ENCODE measurements around the gene CRISPLD2.

Gene CRISPLD2

DNA sequence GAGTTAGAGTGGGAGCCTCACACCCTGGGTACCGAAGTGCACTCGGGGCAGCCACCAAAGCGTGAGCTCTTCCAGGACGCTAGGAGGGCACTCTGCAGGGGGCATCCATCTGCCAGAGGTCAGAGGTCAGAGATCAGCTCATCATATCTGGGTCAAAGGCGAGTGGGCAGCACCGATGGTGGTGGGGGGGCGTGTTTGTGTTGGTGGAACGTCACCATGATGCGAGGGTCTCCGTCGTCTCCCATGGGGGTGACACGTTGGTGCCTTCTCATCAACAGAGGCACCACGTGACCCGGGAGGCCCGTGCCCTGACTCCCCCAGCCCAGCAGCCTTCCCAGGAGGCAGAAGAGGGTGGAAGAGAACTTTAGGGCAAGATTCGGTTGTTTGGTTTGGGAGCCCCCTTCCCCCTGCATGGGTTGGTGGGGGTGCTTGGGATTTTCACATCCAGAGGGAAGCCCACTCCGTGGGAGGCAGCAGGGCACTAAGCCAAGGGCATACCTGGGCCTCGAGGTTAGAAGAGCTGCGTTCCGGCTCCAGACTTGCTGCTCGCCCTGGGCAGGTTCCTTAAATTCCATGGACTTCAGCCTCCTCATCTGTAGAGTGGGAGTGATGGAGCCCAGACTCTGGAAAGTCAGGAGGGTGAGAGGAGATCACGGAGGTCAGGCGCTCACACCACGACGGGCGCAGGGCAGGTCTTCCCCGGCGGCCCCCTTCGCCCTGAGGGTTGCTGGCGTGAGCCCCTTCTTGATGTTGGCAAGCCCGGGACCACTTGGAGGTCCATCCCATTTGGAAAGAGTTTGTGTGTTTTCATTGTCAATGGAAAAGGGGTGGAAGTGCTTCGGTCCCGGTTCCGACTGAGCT lies 14.0 kb downstream of the CRISPLD2 start:
- Histone ChIP-seq H3K9me3 (ENCODE audit: control insufficient read depth, low read length) (no peaks in the 10 kb centered on the region), H3K9ac (ENCODE audit: low read length) (peak overlapping the region; percentile 77), H3K4me3 (ENCODE audit: low read length) (no peak overlapping the region), H3K4me1 (ENCODE audit: control insufficient read depth, insufficient read depth, low read length) (peaks cover 63% of the 10 kb centered on the region), H3K27me3 (replicated peaks; ENCODE audit: control insufficient read depth, insufficient read depth, low read length) (no peaks in the 10 kb centered on the region), H3K36me3 (ENCODE audit: control insufficient read depth, insufficient read depth, low read length, severe bottlenecking) (peaks cover 4% of the 10 kb centered on the region)
- DNase-seq (ENCODE audit: low read depth): no peak

DNA sequence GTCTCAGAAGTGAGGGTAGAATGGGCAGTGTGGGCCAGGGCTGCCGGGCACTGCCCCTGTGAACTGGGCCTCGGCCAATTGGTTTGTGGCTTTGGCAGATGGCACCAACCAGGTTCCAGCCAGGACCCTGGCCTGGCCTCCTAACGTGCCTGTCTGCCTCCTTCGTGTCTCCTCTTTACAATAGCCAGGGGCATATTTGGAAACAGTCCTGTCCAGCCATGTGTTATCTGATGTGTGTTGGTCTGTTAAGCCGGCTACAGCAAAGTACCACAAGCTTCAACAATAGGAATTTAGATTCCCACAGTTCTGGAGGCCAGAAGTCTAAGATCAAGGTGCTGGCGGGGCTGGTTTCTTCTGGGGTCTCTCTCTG lies 14.6 kb downstream of the CRISPLD2 start:
- peaks cover 5% of the 10 kb centered on the region for H3K36me3 ChIP-seq (ENCODE audit: control insufficient read depth, insufficient read depth, low read length, severe bottlenecking)
- H3K9ac ChIP-seq (ENCODE audit: low read length): no peak overlapping the region
- H3K27me3 ChIP-seq (replicated peaks; ENCODE audit: control insufficient read depth, insufficient read depth, low read length): no peaks in the 10 kb centered on the region
- peak; percentile 85 for DNase-seq (ENCODE audit: low read depth)
- H3K4me1 ChIP-seq (ENCODE audit: control insufficient read depth, insufficient read depth, low read length): peaks cover 60% of the 10 kb centered on the region
- no peak overlapping the region for H3K4me3 ChIP-seq (ENCODE audit: low read length)
- no peaks in the 10 kb centered on the region for H3K9me3 ChIP-seq (ENCODE audit: control insufficient read depth, low read length)

DNA sequence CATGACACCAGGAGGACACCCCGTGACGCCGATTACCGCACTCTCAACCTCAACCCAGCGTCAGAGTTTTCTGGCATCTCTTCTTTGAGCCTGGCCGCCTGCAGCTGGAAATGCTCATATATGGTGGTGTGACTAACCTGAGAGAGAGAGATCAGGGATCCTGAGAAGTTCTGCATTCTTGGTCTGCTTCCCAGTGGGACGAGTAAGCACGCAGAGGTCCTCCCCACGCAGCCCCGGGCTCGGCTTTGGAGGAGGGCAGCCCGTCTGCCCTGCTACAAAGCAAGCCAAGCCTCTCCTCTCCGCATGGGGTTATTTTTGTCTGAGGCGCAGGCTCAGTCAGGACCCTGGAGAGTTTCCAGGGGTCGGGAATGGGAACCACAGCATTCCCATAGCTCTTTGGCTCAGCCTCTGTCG lies 16.5 kb downstream of the CRISPLD2 start:
- peaks cover 19% of the 10 kb centered on the region for H3K36me3 ChIP-seq (ENCODE audit: control insufficient read depth, insufficient read depth, low read length, severe bottlenecking)
- H3K9me3 ChIP-seq (ENCODE audit: control insufficient read depth, low read length): no peaks in the 10 kb centered on the region
- peak; percentile 98 for DNase-seq (ENCODE audit: low read depth)
- H3K27me3 ChIP-seq (replicated peaks; ENCODE audit: control insufficient read depth, insufficient read depth, low read length): no peaks in the 10 kb centered on the region
- peak overlapping the region; percentile 33 for H3K9ac ChIP-seq (ENCODE audit: low read length)
- H3K4me1 ChIP-seq (ENCODE audit: control insufficient read depth, insufficient read depth, low read length): peaks cover 54% of the 10 kb centered on the region
- H3K4me3 ChIP-seq (ENCODE audit: low read length): no peak overlapping the region

DNA sequence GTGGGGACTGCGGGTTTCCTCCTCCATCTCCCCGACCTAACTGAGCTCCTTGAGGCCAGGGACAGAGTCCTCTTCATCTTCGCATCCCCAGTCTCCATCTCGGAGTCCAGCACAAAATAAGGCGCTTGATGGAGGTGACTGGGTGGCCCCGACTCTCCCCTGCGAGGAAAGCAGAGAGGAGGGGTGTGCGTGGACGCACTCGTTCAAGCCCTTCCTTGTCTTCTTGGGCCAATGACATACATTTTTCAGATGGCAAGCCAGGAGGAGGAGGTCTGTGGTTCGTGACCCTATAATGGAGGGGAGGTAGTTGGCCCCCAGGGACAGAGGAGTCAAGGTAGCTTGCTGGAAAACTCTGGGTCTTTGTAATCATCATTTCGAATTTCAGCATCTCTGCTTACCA lies 17.2 kb downstream of the CRISPLD2 start:
- Histone ChIP-seq H3K9ac (ENCODE audit: low read length) (peak overlapping the region; percentile 4), H3K4me3 (ENCODE audit: low read length) (no peak overlapping the region), H3K9me3 (ENCODE audit: control insufficient read depth, low read length) (no peaks in the 10 kb centered on the region), H3K36me3 (ENCODE audit: control insufficient read depth, insufficient read depth, low read length, severe bottlenecking) (peaks cover 19% of the 10 kb centered on the region), H3K4me1 (ENCODE audit: control insufficient read depth, insufficient read depth, low read length) (peaks cover 48% of the 10 kb centered on the region), H3K27me3 (replicated peaks; ENCODE audit: control insufficient read depth, insufficient read depth, low read length) (no peaks in the 10 kb centered on the region)
- DNase-seq (ENCODE audit: low read depth): no peak

DNA sequence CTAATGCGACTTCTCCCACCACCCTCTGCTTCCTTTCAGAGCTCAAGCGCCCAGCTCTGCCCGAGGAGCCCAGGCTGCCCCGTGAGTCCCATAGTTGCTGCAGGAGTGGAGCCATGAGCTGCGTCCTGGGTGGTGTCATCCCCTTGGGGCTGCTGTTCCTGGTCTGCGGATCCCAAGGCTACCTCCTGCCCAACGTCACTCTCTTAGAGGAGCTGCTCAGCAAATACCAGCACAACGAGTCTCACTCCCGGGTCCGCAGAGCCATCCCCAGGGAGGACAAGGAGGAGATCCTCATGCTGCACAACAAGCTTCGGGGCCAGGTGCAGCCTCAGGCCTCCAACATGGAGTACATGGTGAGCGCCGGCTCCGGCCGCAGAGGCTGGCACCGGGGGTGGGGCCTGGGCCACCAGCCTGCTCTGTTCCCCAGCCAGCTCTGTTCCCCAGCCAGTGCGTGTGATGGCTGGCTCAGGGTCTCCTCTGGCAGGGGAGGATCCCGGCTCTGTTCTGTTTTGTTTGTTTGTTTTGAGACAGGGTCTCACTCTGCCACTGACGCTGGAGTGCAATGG lies 18.7 kb downstream of the CRISPLD2 start:
- H3K9ac ChIP-seq (ENCODE audit: low read length): no peak overlapping the region
- peaks cover 36% of the 10 kb centered on the region for H3K4me1 ChIP-seq (ENCODE audit: control insufficient read depth, insufficient read depth, low read length)
- H3K36me3 ChIP-seq (ENCODE audit: control insufficient read depth, insufficient read depth, low read length, severe bottlenecking): peaks cover 19% of the 10 kb centered on the region
- DNase-seq (ENCODE audit: low read depth): no peak
- no peaks in the 10 kb centered on the region for H3K27me3 ChIP-seq (replicated peaks; ENCODE audit: control insufficient read depth, insufficient read depth, low read length)
- no peaks in the 10 kb centered on the region for H3K9me3 ChIP-seq (ENCODE audit: control insufficient read depth, low read length)
- H3K4me3 ChIP-seq (ENCODE audit: low read length): no peak overlapping the region

DNA sequence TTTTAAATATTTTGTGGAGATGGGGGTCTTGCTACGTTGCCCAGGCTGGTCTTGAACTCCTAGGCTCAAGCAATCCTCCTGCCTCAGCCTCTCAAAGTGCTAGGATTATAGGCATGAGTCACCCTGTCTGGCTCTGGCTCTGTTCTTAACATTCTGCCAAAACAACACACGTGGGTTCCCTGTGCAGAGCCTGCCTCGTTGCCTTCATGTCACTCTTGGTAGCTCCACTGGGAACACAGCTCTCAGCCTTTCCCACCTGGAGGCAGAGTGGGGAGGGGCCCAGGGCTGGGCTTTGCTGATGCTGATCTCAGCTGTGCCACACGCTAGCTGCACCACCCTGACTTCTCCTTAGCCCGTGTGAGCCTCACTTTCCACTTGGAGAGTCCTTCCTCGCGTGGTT lies 19.3 kb downstream of the CRISPLD2 start:
- Histone ChIP-seq H3K9ac (ENCODE audit: low read length) (no peak overlapping the region), H3K27me3 (replicated peaks; ENCODE audit: control insufficient read depth, insufficient read depth, low read length) (no peaks in the 10 kb centered on the region), H3K36me3 (ENCODE audit: control insufficient read depth, insufficient read depth, low read length, severe bottlenecking) (peaks cover 19% of the 10 kb centered on the region), H3K4me1 (ENCODE audit: control insufficient read depth, insufficient read depth, low read length) (peaks cover 38% of the 10 kb centered on the region), H3K4me3 (ENCODE audit: low read length) (no peak overlapping the region), H3K9me3 (ENCODE audit: control insufficient read depth, low read length) (no peaks in the 10 kb centered on the region)
- no peak for DNase-seq (ENCODE audit: low read depth)

DNA sequence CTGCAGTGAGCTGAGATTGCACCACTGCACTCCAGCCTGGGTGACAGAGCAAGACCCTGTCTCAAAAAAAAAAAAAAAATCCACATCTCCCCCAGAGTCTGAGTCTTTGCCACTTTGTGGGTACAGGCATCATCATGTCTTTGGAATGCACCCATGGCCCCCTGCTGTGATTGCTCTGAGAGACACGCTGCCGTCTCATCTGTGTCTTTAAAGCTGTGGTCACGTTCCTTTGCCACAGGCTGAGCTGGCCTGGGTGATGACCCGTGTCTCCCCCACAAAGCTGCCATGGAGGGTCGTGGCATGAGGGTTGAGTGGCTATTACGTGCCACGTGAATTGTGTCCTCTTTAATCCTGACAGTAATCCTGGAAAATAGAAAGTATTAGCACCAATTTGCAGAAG lies 20.2 kb downstream of the CRISPLD2 start:
- Histone ChIP-seq H3K27me3 (replicated peaks; ENCODE audit: control insufficient read depth, insufficient read depth, low read length) (no peaks in the 10 kb centered on the region), H3K9me3 (ENCODE audit: control insufficient read depth, low read length) (no peaks in the 10 kb centered on the region), H3K36me3 (ENCODE audit: control insufficient read depth, insufficient read depth, low read length, severe bottlenecking) (peaks cover 24% of the 10 kb centered on the region), H3K4me3 (ENCODE audit: low read length) (no peak overlapping the region), H3K9ac (ENCODE audit: low read length) (no peak overlapping the region), H3K4me1 (ENCODE audit: control insufficient read depth, insufficient read depth, low read length) (peaks cover 38% of the 10 kb centered on the region)
- DNase-seq (ENCODE audit: low read depth): peak; percentile 53

DNA sequence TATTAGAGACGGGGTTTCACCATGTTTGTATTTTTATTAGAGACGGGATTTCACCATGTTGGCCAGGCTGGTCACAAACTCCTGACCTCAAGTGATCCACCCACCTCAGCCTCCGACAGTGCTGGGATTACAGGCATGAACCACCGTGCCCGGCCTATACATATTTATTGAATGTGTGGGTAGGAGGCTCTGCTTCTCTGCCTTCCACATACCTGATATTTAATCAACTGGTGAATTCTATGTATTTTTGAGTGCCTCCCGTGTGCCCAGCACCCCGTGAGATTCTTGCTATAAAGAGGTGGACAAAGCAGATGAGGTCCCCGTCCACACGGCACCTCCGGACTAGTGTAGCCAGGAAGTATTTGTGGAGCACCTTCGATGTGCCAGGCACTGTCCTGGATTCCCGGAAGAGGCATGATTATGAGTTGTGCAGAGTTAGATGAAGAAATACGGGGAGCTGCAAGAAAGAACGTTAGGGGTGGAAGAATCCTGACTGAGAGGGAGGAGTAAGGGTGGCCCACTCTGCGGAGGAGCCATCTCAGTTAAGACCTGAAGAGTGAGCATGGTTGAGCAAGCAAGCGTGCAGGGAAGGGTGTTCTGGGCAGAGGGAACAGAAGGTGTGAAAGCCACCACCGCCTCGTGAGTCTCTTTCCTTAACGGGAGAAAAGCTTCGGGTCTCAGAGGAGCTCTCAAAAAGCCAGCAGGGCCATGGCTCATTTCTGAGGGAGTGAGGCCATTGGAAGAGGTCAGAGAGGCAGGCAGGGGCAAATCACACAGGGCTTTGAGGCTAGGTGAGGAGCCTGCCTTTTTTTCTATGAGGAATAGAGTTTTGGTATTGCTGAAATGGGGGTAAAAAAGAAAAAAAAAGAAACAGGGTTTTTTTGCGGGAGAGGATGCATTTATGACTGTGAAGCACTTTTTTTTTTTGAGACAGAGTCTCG lies 21.2 kb downstream of the CRISPLD2 start:
- H3K9ac ChIP-seq (ENCODE audit: low read length): no peak overlapping the region
- DNase-seq (ENCODE audit: low read depth): no peak
- H3K4me1 ChIP-seq (ENCODE audit: control insufficient read depth, insufficient read depth, low read length): peaks cover 32% of the 10 kb centered on the region
- no peaks in the 10 kb centered on the region for H3K9me3 ChIP-seq (ENCODE audit: control insufficient read depth, low read length)
- no peak overlapping the region for H3K4me3 ChIP-seq (ENCODE audit: low read length)
- peaks cover 30% of the 10 kb centered on the region for H3K36me3 ChIP-seq (ENCODE audit: control insufficient read depth, insufficient read depth, low read length, severe bottlenecking)
- H3K27me3 ChIP-seq (replicated peaks; ENCODE audit: control insufficient read depth, insufficient read depth, low read length): no peaks in the 10 kb centered on the region

DNA sequence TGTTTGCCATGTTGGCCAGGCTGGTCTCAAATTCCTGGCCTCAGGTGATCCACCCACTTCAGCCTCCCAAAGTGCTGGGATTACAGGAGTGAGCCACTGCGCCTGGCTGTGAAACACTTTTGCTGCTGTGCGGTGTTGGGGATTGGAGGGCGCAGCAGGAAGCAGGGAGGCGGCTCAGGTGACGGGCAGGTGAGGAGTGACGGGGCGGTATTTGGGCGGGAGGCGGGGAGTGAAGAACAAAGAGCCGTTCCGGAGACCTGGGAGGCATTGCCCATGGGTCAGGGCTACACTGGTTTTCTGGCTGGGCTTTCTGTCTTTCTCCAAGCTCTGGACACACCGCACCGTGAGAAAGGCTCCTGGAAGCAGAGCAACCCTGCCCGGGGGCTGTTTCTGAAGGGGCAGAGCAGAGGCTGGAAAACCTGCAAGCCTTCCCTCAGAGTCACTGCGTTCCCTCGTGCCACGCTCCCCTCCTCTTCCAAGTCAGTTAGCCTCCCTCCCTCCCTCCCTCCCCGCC lies 22.1 kb downstream of the CRISPLD2 start:
- Histone ChIP-seq H3K36me3 (ENCODE audit: control insufficient read depth, insufficient read depth, low read length, severe bottlenecking) (peaks cover 34% of the 10 kb centered on the region), H3K9me3 (ENCODE audit: control insufficient read depth, low read length) (no peaks in the 10 kb centered on the region), H3K9ac (ENCODE audit: low read length) (no peak overlapping the region), H3K27me3 (replicated peaks; ENCODE audit: control insufficient read depth, insufficient read depth, low read length) (no peaks in the 10 kb centered on the region), H3K4me1 (ENCODE audit: control insufficient read depth, insufficient read depth, low read length) (peaks cover 23% of the 10 kb centered on the region), H3K4me3 (ENCODE audit: low read length) (no peak overlapping the region)
- DNase-seq (ENCODE audit: low read depth): no peak

DNA sequence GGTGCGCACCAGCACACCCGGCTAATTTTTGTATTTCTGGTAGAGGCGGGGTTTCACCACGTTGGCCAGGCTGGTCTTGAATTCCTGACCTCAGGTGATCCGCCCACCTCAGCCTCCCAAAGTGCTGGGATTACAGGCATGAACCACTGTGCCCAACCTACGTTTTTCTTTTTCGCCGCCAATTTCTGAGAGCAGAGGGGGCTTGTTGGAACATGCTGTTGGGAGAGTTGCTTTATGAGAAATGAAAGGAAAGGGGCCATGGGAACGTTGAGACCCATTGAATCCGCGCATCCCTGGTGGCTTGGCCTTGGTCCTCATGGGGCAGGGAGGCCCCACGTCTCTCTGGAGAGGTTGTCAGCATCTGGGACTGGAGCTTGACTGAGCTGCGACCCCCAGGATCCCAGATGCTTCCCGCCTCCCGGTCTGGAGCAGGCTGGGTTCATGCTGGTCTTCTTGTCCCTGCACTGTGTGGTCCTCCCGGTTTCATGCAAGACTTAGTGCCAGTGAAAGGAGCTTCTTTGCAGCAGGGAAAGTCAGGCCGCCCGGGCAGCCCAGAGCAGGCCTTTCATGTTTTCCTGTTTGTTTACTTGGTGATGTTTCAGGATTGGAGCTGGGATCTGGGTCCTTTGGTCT lies 22.8 kb downstream of the CRISPLD2 start:
- Histone ChIP-seq H3K9ac (ENCODE audit: low read length) (no peak overlapping the region), H3K4me3 (ENCODE audit: low read length) (no peak overlapping the region), H3K36me3 (ENCODE audit: control insufficient read depth, insufficient read depth, low read length, severe bottlenecking) (peaks cover 37% of the 10 kb centered on the region), H3K4me1 (ENCODE audit: control insufficient read depth, insufficient read depth, low read length) (peaks cover 23% of the 10 kb centered on the region), H3K9me3 (ENCODE audit: control insufficient read depth, low read length) (no peaks in the 10 kb centered on the region), H3K27me3 (replicated peaks; ENCODE audit: control insufficient read depth, insufficient read depth, low read length) (no peaks in the 10 kb centered on the region)
- no peak for DNase-seq (ENCODE audit: low read depth)
